ENCODE results near the gene KLRF2. TPM values are rescaled to one million over a fixed set of nuclear protein-coding genes. Genes with fewer than 3 reads are reported as not detected.

The KLRF2 gene
- total RNA-seq, 1 experiment from 2014 or later = not detected

GRCh38 chr12:9864913-9865675 is 16.2 kb upstream of the KLRF2 start:
- Histone ChIP-seq H4K5ac (ENCODE audit: insufficient read length, low read depth, low read length) (no peak overlapping the region), H4K8ac (replicated peaks; ENCODE audit: insufficient read length, low read depth, low read length) (no peak overlapping the region), H3K27ac (ENCODE audit: insufficient read length, low read depth, low read length) (no peak overlapping the region), H2AK5ac (ENCODE audit: insufficient read length, low read length) (no peak overlapping the region), H2AFZ (ENCODE audit: low read length) (no peak overlapping the region), H4K20me1 (ENCODE audit: control insufficient read depth, insufficient read depth, insufficient read length) (no peaks in the 10 kb centered on the region), H3K14ac (ENCODE audit: insufficient read depth, low read length) (no peak overlapping the region), H2BK12ac (ENCODE audit: insufficient read length, low read depth, low read length) (no peak overlapping the region), H3K9me3 (ENCODE audit: control insufficient read depth, low read depth, low read length) (no peaks in the 10 kb centered on the region), H2BK20ac (ENCODE audit: low read depth, low read length, poor library complexity, severe bottlenecking) (no peak overlapping the region), H4K91ac (ENCODE audit: insufficient read length, low read depth, low read length) (no peak overlapping the region), H3K79me2 (ENCODE audit: insufficient read depth, low read length) (no peaks in the 10 kb centered on the region), H2BK5ac (ENCODE audit: insufficient read length, low read length) (no peak overlapping the region), H3K56ac (ENCODE audit: insufficient read length, low read depth, low read length) (no peak overlapping the region), H3K27me3 (ENCODE audit: insufficient read depth, low read length) (no peaks in the 10 kb centered on the region), H2BK15ac (ENCODE audit: low read depth, low read length) (no peak overlapping the region), H3K4me2 (ENCODE audit: insufficient read depth, insufficient read length, low read length) (no peak overlapping the region), H3K9ac (ENCODE audit: extremely low read depth, insufficient read length, low read length) (no peak overlapping the region), H3K18ac (ENCODE audit: insufficient read length, low read depth, low read length) (no peak overlapping the region), H3K23me2 (ENCODE audit: insufficient read length, low read depth, low read length, poor library complexity, severe bottlenecking) (no peaks in the 10 kb centered on the region), H3K23ac (ENCODE audit: insufficient read length, low read depth, low read length) (no peak overlapping the region), H3K79me1 (ENCODE audit: insufficient read depth, low read depth, low read length, poor library complexity, severe bottlenecking) (no peaks in the 10 kb centered on the region), H3K4me1 (ENCODE audit: insufficient read depth, low read length) (no peaks in the 10 kb centered on the region; the same call in 1 of the 2 replicates), H3K4ac (ENCODE audit: low read depth, low read length) (no peak overlapping the region), H2BK120ac (ENCODE audit: low read depth, low read length, poor library complexity, severe bottlenecking) (no peak overlapping the region), H3T11ph (ENCODE audit: low read length) (no peak overlapping the region)
- no CpG with 5 or more reads among the region's 4 CpGs for WGBS (ENCODE audit: extremely low coverage, insufficient read length, low lambda C conversion rate)
- H3K27me3 Mint-ChIP-seq (ENCODE audit: low read depth) = no peaks in the 10 kb centered on the region
- no peak for TF ChIP-seq CTCF (conservative IDR thresholded peaks at IDR 0.05)
- DNase-seq = no peak
- no peaks in the 10 kb centered on the region for H3K36me3 Mint-ChIP-seq (ENCODE audit: insufficient read depth in 1 of 3, low read depth in 3 of 3)
- H3K9me3 Mint-ChIP-seq = no peaks in the 10 kb centered on the region
- peaks cover 14 to 16% of the 10 kb centered on the region in 2 experiments for H3K4me1 Mint-ChIP-seq
- no peak overlapping the region for H3K27ac Mint-ChIP-seq
- no peak overlapping the region for H3K4me3 Mint-ChIP-seq

All from H9 (cell line).